ENCODE measurements around the gene UTP15.

Gene UTP15

DNA sequence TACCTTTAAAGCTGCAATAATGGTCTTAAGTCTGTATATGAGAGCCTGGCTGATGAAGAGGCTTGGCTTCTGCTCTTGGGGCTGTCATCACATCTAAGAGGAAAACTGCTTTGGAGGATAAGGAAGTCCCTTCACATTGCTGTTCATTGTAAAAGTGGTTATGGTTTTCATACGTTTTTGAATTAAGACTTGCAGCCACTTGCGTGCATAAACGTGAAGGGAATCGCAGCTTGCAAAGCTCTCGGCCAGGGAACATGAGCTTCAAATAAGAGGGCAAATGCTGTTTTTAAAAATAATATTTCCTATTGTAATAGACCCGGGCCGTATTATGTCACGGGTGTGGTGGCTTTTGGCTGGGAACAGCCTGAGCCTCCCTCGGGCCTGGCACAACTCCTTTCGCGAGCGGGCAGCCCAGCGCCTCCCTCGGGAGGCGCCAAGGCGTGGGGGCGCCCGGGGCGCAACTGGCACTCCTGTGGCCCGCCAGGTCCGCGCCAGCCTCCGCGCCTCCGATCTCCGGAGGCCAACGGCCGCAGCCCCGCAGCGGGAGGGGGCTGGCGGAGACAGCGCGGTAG, 59.9 kb downstream of the UTP15 start:
- no peak for DNase-seq

DNA sequence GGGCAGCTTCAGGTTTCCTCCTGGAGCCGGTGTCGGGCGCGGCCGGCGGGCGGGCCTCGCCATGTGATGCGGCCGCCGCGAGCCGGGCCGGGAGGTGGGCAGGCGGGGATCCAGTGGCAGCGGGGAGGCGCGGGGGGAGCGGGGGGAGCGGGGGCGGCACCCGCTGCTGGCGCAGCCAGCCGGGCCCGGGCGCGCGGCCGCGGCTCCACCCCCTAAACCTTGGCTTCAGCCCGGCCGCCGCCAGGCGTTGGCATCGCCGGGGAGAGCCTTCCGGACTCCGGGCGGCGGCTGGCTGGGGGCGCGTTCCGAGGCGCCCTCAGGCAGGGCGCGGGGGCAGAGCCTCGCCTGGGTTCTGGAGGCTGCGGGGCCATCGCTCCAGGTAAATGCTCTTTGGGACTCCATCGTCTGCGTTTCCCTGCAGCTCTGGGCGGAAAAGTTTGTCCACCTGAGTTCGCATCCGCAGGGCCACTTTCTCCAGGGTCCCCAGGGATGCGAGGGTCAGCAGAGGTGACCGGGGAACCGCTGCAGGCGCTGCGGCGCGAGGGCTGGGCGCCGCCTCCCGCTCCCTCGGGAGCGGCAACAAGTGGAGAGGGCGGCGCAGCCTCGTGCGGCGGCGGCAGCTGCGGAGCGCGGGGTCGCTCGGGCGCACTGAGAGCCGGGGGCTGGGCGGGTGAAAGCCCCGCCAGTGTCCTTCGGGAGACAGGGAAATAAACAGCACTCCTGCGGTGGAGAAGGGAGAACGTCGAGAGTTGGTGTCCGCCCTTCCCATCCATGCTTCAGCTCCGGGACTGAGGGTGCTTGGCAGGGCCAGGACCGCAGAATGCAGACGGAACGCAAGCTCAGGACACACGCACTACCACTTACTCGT, 60.6 kb downstream of the UTP15 start, which contains the start of gene ARHGEF28:
Gene ARHGEF28, plus strand, starts transcription at position 253 of the 868 bp plus-strand sequence. CDS start 58,656 bp downstream, outside the sequence.
- DNase-seq, result no peak

DNA sequence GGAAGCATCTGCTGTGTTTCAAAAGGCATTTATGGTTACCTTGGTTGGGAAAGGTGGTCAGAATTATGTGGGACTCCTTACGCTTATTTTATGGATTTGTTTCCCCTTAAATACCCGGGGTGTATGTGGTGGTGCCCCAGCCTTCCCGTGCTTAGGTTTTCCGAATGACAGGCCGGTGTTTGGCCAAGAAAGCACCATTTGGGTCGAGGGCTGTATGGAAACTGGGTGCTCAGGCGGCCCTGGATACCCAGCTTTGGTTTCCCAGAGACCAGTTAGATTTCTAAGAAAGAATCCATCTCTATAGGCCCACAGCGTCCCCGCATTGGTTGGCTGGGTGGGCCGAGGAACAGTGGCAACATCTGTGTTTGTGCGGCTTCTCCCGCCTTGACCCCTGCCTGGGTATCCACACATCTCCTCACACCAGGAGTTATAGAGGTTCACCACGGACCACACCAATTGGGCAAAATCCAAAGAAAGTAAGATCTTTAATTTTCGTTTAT, 61.3 kb downstream of the UTP15 start:
- DNase-seq, result no peak

DNA sequence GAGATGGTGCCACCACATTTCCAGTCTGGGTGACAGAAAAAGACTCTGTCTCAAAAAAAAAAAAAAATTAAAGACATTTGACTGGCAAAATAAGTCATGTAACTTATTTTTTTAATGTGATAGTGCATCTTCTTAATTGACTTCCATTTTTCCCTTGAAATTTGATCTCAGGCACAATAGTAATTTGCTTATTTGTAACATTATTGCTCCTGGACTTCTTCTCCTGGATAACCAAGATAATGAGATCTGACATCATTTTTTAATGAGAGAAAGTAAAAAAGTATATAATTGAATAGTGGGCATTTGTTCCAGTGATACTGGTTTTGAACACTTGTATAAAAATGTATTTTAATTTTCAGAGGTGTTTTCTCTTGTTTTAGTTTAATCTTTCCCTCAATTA, 63.9 kb downstream of the UTP15 start:
- no peak for DNase-seq

DNA sequence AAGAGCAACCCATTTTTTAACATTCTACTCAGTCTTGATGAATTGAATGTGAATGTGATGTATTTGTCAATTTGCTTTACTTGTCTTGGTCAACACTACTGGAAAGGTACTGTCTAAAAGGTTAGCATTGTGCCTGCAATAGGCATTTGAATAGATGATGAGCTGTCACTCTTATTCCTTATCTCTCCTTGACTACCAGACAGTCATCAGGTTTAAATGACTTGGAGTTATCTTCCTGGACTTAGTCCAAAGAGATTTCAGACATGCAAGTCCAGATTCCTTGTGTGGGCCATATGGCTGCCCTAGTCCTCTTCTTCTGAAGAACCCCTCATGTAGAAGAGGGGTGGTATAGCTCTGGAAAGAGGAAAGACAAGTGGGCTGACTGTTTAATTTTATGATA, 65.2 kb downstream of the UTP15 start:
- no peak for DNase-seq

DNA sequence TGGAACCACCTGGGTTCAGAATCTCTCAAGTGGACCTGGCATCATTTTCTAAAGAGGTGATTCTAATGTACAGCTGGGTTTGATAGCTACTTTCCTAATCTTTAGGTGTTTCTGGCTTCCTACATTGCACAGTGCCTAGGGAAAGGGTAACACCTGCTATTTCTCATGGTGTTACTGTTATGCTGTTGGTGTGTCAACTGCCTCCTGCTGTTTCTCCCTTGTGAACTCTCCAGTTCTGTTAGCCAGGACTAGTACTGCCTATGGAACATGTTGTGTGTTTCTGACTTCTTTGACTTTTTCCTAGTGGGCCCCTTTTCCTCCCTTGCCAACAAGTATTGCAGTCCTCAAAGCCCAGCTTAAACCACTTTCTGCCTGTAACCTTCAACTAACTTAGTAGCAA, 66.0 kb downstream of the UTP15 start:
- DNase-seq, result no peak

Data from cortex of kidney (tissue), 1 donor.